Trophoblast cell (in vitro differentiated cells and primary cell): ENCODE measurements around the gene DMGDH.
A peak's percentile ranks its signal among the peaks of the same experiment; 100 is the strongest.

Experiments
- DNase-seq, 2 donors: peaks; one replicate each; pipeline ENCODE4 v3.0.0-alpha.2; 2016
- H2AFZ ChIP-seq: 2 replicates; pipeline ENCODE4 v1.6.1; 2013; ENCODE audit warnings: low read length, moderate library complexity, mild to moderate bottlenecking; ENCODE audit not compliant: insufficient read depth, poor library complexity
- H2AK5ac ChIP-seq: 2 replicates; pipeline ENCODE4 v1.6.1; 2013; ENCODE audit warnings: mild to moderate bottlenecking, low read length
- H2BK120ac ChIP-seq: 2 replicates; pipeline ENCODE4 v1.6.1; 2013; ENCODE audit warnings: low read length, mild to moderate bottlenecking, moderate library complexity; ENCODE audit not compliant: insufficient read depth, poor library complexity
- H2BK12ac ChIP-seq: 2 replicates; pipeline ENCODE4 v1.6.1; 2013; ENCODE audit warnings: mild to moderate bottlenecking, low read length, moderate library complexity
- H2BK5ac ChIP-seq: 2 replicates; pipeline ENCODE4 v1.6.1; 2013; ENCODE audit warnings: low read length, low read depth, moderate library complexity, mild to moderate bottlenecking; ENCODE audit not compliant: poor library complexity
- H3K14ac ChIP-seq: 2 replicates; pipeline ENCODE4 v1.6.1; 2013; ENCODE audit warnings: mild to moderate bottlenecking, low read length
- H3K18ac ChIP-seq: 2 replicates; pipeline ENCODE4 v1.6.1; 2013; ENCODE audit warnings: mild to moderate bottlenecking, low read length
- H3K23ac ChIP-seq: 2 replicates; pipeline ENCODE4 v1.6.1; 2013; ENCODE audit warnings: low read length
- H3K27ac ChIP-seq: 2 replicates; pipeline ENCODE4 v1.5.1; 2013; ENCODE audit warnings: low read depth, mild to moderate bottlenecking, inconsistent platforms, low read length, moderate library complexity
- H3K27me3 ChIP-seq: 2 replicates; pipeline ENCODE4 v1.6.1; 2013; ENCODE audit warnings: inconsistent platforms, mild to moderate bottlenecking, low read length, moderate library complexity; ENCODE audit not compliant: insufficient read depth
- H3K36me3 ChIP-seq, 2 experiments: 1 replicate in 1 of 2; 2 replicates in 1 of 2; pipeline ENCODE4 v1.6.1; 2013; ENCODE audit warnings: low read length in 2 of 2, mild to moderate bottlenecking in 2 of 2, moderate library complexity in 1 of 2; ENCODE audit not compliant: insufficient read depth in 2 of 2, control insufficient read depth in 1 of 2
- H3K4ac ChIP-seq: 2 replicates; pipeline ENCODE4 v1.6.1; 2013; ENCODE audit warnings: low read depth, mild to moderate bottlenecking, low read length, moderate library complexity
- H3K4me1 ChIP-seq, 2 experiments: 1 replicate in 1 of 2; 2 replicates in 1 of 2; pipeline ENCODE4 v1.6.1; 2013; ENCODE audit warnings: low read length in 2 of 2, mild to moderate bottlenecking in 2 of 2, moderate library complexity in 1 of 2; ENCODE audit not compliant: insufficient read depth in 2 of 2, control insufficient read depth in 1 of 2
- H3K4me2 ChIP-seq: 2 replicates; pipeline ENCODE4 v1.6.1; 2013; ENCODE audit warnings: inconsistent platforms, mild to moderate bottlenecking, low read length, moderate library complexity
- H3K4me3 ChIP-seq: 2 replicates; pipeline ENCODE4 v1.5.1; 2013; ENCODE audit warnings: mild to moderate bottlenecking, low read depth, low read length, inconsistent platforms
- H3K79me1 ChIP-seq: one replicate; pipeline ENCODE4 v1.6.1; 2013; ENCODE audit warnings: low read length
- H3K79me2 ChIP-seq: 2 replicates; pipeline ENCODE4 v1.6.1; 2013; ENCODE audit warnings: low read length, mild to moderate bottlenecking; ENCODE audit not compliant: control insufficient read depth, insufficient read depth, poor library complexity
- H3K9ac ChIP-seq: 2 replicates; pipeline ENCODE4 v1.6.1; 2013; ENCODE audit warnings: mild to moderate bottlenecking, low read length
- H3K9me3 ChIP-seq: 2 replicates; pipeline ENCODE4 v1.6.1; 2013; ENCODE audit warnings: low read depth, mild to moderate bottlenecking, control low read depth, inconsistent platforms, low read length; ENCODE audit not compliant: insufficient read depth
- H4K12ac ChIP-seq: 2 replicates; pipeline ENCODE4 v1.6.1; 2013; ENCODE audit warnings: low read depth, mild to moderate bottlenecking, low read length, moderate library complexity
- H4K8ac ChIP-seq: 2 replicates; pipeline ENCODE4 v1.6.1; 2013; ENCODE audit warnings: low read depth, mild to moderate bottlenecking, low read length, moderate library complexity
- H4K91ac ChIP-seq: one replicate; pipeline ENCODE4 v1.6.1; 2013; ENCODE audit warnings: low read depth, mild to moderate bottlenecking, low read length, moderate library complexity
- WGBS: extraction: QIAGEN DNeasy Blood & Tissue Kit; methylation state at CpG from one replicate; pipeline ENCODE4 v1.1.7; 2013; ENCODE audit warnings: missing lambda C conversion rate; ENCODE audit not compliant: insufficient read length, insufficient coverage; ENCODE audit errors: extremely low coverage; 5-methylcytosine and 5-hydroxymethylcytosine counted together

The DMGDH gene

GRCh38 chr5:79001471-79001870, 68.0 kb downstream of the DMGDH start:
- no peaks in the 10 kb centered on the region for H3K4me1 ChIP-seq
- H2BK5ac ChIP-seq = no peak overlapping the region
- H3K4ac ChIP-seq = no peak overlapping the region
- H3K23ac ChIP-seq = no peak overlapping the region
- H4K91ac ChIP-seq = no peak overlapping the region
- no peak overlapping the region for H3K18ac ChIP-seq
- H3K4me3 ChIP-seq = no peak overlapping the region
- H3K27ac ChIP-seq = no peak overlapping the region
- no peak overlapping the region for H2AFZ ChIP-seq
- no peak overlapping the region for H2AK5ac ChIP-seq
- H3K79me1 ChIP-seq = no peaks in the 10 kb centered on the region
- H3K79me2 ChIP-seq = no peaks in the 10 kb centered on the region
- H3K9me3 ChIP-seq = no peaks in the 10 kb centered on the region
- no peak overlapping the region for H4K12ac ChIP-seq
- H2BK120ac ChIP-seq = no peak overlapping the region
- no peak overlapping the region for H2BK12ac ChIP-seq
- H3K4me2 ChIP-seq = no peak overlapping the region
- H3K27me3 ChIP-seq = no peaks in the 10 kb centered on the region
- no peak for DNase-seq
- no peak overlapping the region for H3K9ac ChIP-seq
- H4K8ac ChIP-seq = no peak overlapping the region
- H3K36me3 ChIP-seq = no peaks in the 10 kb centered on the region
- no peak overlapping the region for H3K14ac ChIP-seq

DNA sequence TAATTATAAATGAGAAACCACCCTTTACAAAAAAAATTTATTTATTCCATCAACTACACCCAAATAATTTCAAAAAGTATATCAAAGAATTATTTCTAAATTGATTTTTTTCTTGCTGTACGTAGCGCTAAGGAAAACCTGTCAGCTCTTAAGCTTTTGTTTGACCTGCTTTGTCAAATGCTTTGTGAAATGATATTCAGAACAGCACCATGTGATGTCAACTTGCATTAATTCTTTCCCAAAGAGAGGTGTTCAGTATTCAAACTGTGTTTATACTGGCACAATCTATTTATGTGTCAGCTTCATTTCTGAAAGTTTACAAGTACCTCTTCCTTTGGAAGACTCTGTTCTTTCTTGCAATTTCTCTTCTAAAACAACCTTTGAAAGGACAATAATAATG, 72.4 kb downstream of the DMGDH start:
- no peak overlapping the region for H3K14ac ChIP-seq
- H3K27me3 ChIP-seq = no peaks in the 10 kb centered on the region
- no peak overlapping the region for H3K4ac ChIP-seq
- no peak overlapping the region for H4K8ac ChIP-seq
- no peaks in the 10 kb centered on the region for H3K79me1 ChIP-seq
- no peak overlapping the region for H2BK5ac ChIP-seq
- H3K4me3 ChIP-seq = no peak overlapping the region
- no peak overlapping the region for H2BK12ac ChIP-seq
- no peak overlapping the region for H3K18ac ChIP-seq
- no peak overlapping the region for H3K9ac ChIP-seq
- H3K79me2 ChIP-seq = no peaks in the 10 kb centered on the region
- no peak for DNase-seq
- no peak overlapping the region for H2BK120ac ChIP-seq
- no peaks in the 10 kb centered on the region for H3K36me3 ChIP-seq
- no peak overlapping the region for H3K4me2 ChIP-seq
- no CpG with 5 or more reads among the region's 2 CpGs for WGBS
- H2AFZ ChIP-seq = no peak overlapping the region
- H3K4me1 ChIP-seq = no peaks in the 10 kb centered on the region
- peaks cover 2% of the 10 kb centered on the region for H3K9me3 ChIP-seq
- no peak overlapping the region for H4K91ac ChIP-seq
- H2AK5ac ChIP-seq = no peak overlapping the region
- no peak overlapping the region for H4K12ac ChIP-seq
- H3K27ac ChIP-seq = no peak overlapping the region
- H3K23ac ChIP-seq = no peak overlapping the region

- no peak overlapping the region for H2BK5ac ChIP-seq
- peak; percentile 44 to 92 for DNase-seq
- H3K36me3 ChIP-seq = no peaks in the 10 kb centered on the region
- no peak overlapping the region for H2BK120ac ChIP-seq
- no peak overlapping the region for H3K4me3 ChIP-seq
- WGBS = no CpG with 5 or more reads among the region's 2 CpGs
- no peak overlapping the region for H4K12ac ChIP-seq
- no peak overlapping the region for H4K8ac ChIP-seq
- no peak overlapping the region for H2AK5ac ChIP-seq
- no peak overlapping the region for H3K9ac ChIP-seq
- H3K4me2 ChIP-seq = no peak overlapping the region
- no peak overlapping the region for H3K23ac ChIP-seq
- no peak overlapping the region for H3K14ac ChIP-seq
- no peaks in the 10 kb centered on the region for H3K4me1 ChIP-seq
- H3K18ac ChIP-seq = no peak overlapping the region
- H3K27me3 ChIP-seq = no peaks in the 10 kb centered on the region
- H3K27ac ChIP-seq = no peak overlapping the region
- H2AFZ ChIP-seq = no peak overlapping the region
- no peak overlapping the region for H2BK12ac ChIP-seq
- no peaks in the 10 kb centered on the region for H3K79me2 ChIP-seq
- peaks cover 2% of the 10 kb centered on the region for H3K9me3 ChIP-seq
- no peaks in the 10 kb centered on the region for H3K79me1 ChIP-seq
- no peak overlapping the region for H3K4ac ChIP-seq
- H4K91ac ChIP-seq = no peak overlapping the region
These were observed 73.9 kb downstream of the DMGDH start for GRCh38 chr5:78995521-78996007.

- no peak for DNase-seq
- Histone ChIP-seq H3K4me3 (no peak overlapping the region), H3K79me2 (no peaks in the 10 kb centered on the region), H2AK5ac (no peak overlapping the region), H2BK5ac (no peak overlapping the region), H2BK12ac (no peak overlapping the region), H3K4ac (no peak overlapping the region), H3K23ac (no peak overlapping the region), H4K8ac (no peak overlapping the region), H3K79me1 (no peaks in the 10 kb centered on the region), H3K9me3 (peaks cover 2% of the 10 kb centered on the region), H3K9ac (no peak overlapping the region), H2AFZ (no peak overlapping the region), H3K4me1 (no peaks in the 10 kb centered on the region), H3K14ac (no peak overlapping the region), H3K4me2 (no peak overlapping the region), H2BK120ac (no peak overlapping the region), H3K27me3 (no peaks in the 10 kb centered on the region), H3K18ac (no peak overlapping the region), H3K27ac (no peak overlapping the region), H4K91ac (no peak overlapping the region), H4K12ac (no peak overlapping the region), H3K36me3 (no peaks in the 10 kb centered on the region)
These were observed 76.3 kb downstream of the DMGDH start for GRCh38 chr5:78993165-78993564.
